HepG2 (cell line): ENCODE results near the gene YJEFN3. TPM values are rescaled to one million over a fixed set of nuclear protein-coding genes. Genes with fewer than 3 reads are reported as not detected.

Source experiments
- ATF1 ChIP-seq: IDR thresholded peaks from 2 replicates; pipeline ENCODE4 v1.6.1; 2016; ENCODE audit warnings: mild to moderate bottlenecking, control low read depth
- BRCA1 ChIP-seq: sonication (generic); formaldehyde crosslinking; IDR thresholded peaks from 2 replicates; pipeline ENCODE4 v1.4.0; 2020; ENCODE audit warnings: missing genetic modification reagents
- CHD2 ChIP-seq: IDR thresholded peaks from 2 replicates; pipeline ENCODE4 v1.6.1; 2011; ENCODE audit warnings: low read depth, low read length, improper control_type of control experiment
- KMT2A ChIP-seq: sonication (generic); formaldehyde crosslinking; IDR thresholded peaks from 2 replicates; pipeline ENCODE4 v1.4.0; 2020; ENCODE audit warnings: missing genetic modification reagents
- MED8 ChIP-seq: sonication (generic); formaldehyde crosslinking; IDR thresholded peaks from 2 replicates; pipeline ENCODE4 v1.8.1; 2023; ENCODE audit warnings: mild to moderate bottlenecking, missing genetic modification reagents; ENCODE audit not compliant: insufficient replicate concordance
- PAX8 ChIP-seq: sonication (generic); formaldehyde crosslinking; IDR thresholded peaks from 2 replicates; pipeline ENCODE4 v1.8.0; 2022; ENCODE audit warnings: mild to moderate bottlenecking, missing genetic modification reagents, borderline replicate concordance
- SP4 ChIP-seq: sonication (generic); formaldehyde crosslinking; IDR thresholded peaks from 2 replicates; pipeline ENCODE4 v1.8.1; 2023; ENCODE audit warnings: mild to moderate bottlenecking, missing genetic modification reagents
- ZNF263 ChIP-seq: sonication (generic); formaldehyde crosslinking; IDR thresholded peaks from 2 replicates; pipeline ENCODE4 v1.4.0; 2020; ENCODE audit warnings: missing genetic modification reagents
- ZNF350 ChIP-seq: sonication (generic); formaldehyde crosslinking; IDR thresholded peaks from 2 replicates; pipeline ENCODE4 v1.4.0; 2020; ENCODE audit warnings: mild to moderate bottlenecking, low read depth, missing genetic modification reagents, borderline replicate concordance
- ZNF766 ChIP-seq: sonication (generic); formaldehyde crosslinking; IDR thresholded peaks from 2 replicates; pipeline ENCODE4 v1.5.0; 2020; ENCODE audit warnings: missing genetic modification reagents, borderline replicate concordance
- ZNF879 ChIP-seq: sonication (generic); formaldehyde crosslinking; IDR thresholded peaks from 2 replicates; pipeline ENCODE4 v1.8.1; 2023; ENCODE audit warnings: missing genetic modification reagents
- polyA plus RNA-seq, 8 experiments: library from polyadenylated mRNA; depleted of rRNA in 3 of 8; stranded (reverse) in 7 of 8; unstranded in 1 of 8; fragments of >200 nt; fragmentation: Illumina TruSeq in 4 of 8; extraction: Trizol in 4 of 8; gene quantifications; 2 replicates each; pipeline versions ENCODE4 v1.2.1 to v1.2.3, GENCODE V29; 2011 to 2016; ENCODE audit warnings: low read depth in 4 of 8, missing spikeins in 1 of 8, mixed read lengths in 1 of 8; ENCODE audit not compliant: insufficient read depth in 1 of 8
- total RNA-seq, 5 experiments: library from RNA; depleted of rRNA; stranded (reverse); fragments of >200 nt; fragmentation: Illumina TruSeq; extraction: Trizol; gene quantifications; 2 replicates each; pipeline ENCODE4 v1.2.3, GENCODE V29; 2016; ENCODE audit warnings: low read depth in 1 of 5
- TF ChIP-seq, protein P1 (sequence below): sonication (generic); formaldehyde crosslinking; IDR thresholded peaks from 2 replicates; pipeline ENCODE4 v1.4.0; 2020; ENCODE audit warnings: missing genetic modification reagents, borderline replicate concordance
- TF ChIP-seq, protein P2 (sequence below), 2 experiments: IDR thresholded peaks; 2 replicates each; pipeline ENCODE4 v1.6.1; 2011 to 2012; ENCODE audit warnings: low read length in 2 of 2, borderline replicate concordance in 1 of 2, low read depth in 1 of 2, mild to moderate bottlenecking in 1 of 2, moderate library complexity in 1 of 2

Gene YJEFN3
- total and polyA plus RNA-seq, 2 of the 13 experiments (the other 11 are each of a cell fraction or from before 2014, with no cell fraction given): 0.89 to 4.0 TPM

DNA sequence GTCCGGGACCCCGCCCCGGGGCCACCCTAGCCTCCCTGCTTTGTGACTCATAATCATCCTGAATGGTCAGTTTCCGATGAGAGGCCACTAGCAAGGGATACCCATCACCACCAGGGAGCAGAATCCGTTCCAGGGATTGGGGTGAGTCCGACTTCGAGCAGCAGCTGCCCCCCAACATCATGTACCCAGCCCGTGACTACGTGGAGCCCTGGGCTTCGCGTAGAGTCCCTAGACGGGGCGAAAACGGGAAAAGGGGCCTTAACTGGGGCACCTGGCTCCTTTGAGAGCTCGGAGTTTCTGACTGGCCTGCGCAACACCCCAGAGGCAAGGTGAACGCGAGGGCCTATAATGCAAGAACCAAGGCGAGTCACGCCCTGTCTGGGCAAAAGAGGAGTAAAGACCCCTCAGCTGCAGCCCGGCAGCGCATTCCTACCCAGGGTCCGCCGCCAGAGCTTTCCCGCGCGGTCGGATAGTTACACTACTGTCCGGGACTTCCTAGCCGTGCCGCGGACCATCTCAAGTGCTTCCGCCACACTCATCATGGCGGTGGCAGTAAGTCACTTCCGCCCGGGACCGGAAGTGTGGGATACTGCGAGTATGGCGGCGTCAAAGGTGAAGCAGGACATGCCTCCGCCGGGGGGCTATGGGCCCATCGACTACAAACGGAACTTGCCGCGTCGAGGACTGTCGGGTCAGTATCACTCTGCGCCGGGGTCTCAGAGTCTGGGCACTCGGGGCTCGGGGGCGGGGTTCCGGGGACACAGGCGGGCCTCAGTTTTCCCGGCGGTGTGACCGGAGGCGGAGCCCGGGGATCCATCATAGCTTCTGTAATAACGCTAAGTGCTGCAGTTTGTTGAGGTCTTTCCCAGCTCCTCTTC is 12.8 kb upstream of the YJEFN3 start, which contains the start of gene NDUFA13 (continued):
- TF ChIP-seq KMT2A (CRISPR knock-in tag) (peak; percentile 73; the same call in 1 of the 2 replicates), ZNF879 (peak; percentile 88; the same call in 1 of the 2 replicates), BRCA1 (CRISPR knock-in tag) (no peak; the same call in 1 of the 2 replicates), ZNF350 (CRISPR knock-in tag) (no peak; the same call in 1 of the 2 replicates), ZNF263 (peak; percentile 45; the same call in 1 of the 2 replicates), ZNF766 (CRISPR knock-in tag) (no peak), CHD2 (peak; percentile 53), MED8 (peak; percentile 61), PAX8 (peak; percentile 79; the same call in 1 of the 2 replicates), SP4 (CRISPR knock-in tag) (no peak), ATF1 (CRISPR knock-in tag) (0 out of 2 replicates have a peak, but pooled peaks have one; percentile 55)
- TF ChIP-seq, protein P1, sequence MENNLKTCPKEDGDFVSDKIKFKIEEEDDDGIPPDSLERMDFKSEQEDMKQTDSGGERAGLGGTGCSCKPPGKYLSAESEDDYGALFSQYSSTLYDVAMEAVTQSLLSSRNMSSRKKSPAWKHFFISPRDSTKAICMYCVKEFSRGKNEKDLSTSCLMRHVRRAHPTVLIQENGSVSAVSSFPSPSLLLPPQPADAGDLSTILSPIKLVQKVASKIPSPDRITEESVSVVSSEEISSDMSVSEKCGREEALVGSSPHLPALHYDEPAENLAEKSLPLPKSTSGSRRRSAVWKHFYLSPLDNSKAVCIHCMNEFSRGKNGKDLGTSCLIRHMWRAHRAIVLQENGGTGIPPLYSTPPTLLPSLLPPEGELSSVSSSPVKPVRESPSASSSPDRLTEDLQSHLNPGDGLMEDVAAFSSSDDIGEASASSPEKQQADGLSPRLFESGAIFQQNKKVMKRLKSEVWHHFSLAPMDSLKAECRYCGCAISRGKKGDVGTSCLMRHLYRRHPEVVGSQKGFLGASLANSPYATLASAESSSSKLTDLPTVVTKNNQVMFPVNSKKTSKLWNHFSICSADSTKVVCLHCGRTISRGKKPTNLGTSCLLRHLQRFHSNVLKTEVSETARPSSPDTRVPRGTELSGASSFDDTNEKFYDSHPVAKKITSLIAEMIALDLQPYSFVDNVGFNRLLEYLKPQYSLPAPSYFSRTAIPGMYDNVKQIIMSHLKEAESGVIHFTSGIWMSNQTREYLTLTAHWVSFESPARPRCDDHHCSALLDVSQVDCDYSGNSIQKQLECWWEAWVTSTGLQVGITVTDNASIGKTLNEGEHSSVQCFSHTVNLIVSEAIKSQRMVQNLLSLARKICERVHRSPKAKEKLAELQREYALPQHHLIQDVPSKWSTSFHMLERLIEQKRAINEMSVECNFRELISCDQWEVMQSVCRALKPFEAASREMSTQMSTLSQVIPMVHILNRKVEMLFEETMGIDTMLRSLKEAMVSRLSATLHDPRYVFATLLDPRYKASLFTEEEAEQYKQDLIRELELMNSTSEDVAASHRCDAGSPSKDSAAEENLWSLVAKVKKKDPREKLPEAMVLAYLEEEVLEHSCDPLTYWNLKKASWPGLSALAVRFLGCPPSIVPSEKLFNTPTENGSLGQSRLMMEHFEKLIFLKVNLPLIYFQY: no peak
- TF ChIP-seq, protein P2, sequence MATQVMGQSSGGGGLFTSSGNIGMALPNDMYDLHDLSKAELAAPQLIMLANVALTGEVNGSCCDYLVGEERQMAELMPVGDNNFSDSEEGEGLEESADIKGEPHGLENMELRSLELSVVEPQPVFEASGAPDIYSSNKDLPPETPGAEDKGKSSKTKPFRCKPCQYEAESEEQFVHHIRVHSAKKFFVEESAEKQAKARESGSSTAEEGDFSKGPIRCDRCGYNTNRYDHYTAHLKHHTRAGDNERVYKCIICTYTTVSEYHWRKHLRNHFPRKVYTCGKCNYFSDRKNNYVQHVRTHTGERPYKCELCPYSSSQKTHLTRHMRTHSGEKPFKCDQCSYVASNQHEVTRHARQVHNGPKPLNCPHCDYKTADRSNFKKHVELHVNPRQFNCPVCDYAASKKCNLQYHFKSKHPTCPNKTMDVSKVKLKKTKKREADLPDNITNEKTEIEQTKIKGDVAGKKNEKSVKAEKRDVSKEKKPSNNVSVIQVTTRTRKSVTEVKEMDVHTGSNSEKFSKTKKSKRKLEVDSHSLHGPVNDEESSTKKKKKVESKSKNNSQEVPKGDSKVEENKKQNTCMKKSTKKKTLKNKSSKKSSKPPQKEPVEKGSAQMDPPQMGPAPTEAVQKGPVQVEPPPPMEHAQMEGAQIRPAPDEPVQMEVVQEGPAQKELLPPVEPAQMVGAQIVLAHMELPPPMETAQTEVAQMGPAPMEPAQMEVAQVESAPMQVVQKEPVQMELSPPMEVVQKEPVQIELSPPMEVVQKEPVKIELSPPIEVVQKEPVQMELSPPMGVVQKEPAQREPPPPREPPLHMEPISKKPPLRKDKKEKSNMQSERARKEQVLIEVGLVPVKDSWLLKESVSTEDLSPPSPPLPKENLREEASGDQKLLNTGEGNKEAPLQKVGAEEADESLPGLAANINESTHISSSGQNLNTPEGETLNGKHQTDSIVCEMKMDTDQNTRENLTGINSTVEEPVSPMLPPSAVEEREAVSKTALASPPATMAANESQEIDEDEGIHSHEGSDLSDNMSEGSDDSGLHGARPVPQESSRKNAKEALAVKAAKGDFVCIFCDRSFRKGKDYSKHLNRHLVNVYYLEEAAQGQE (IDR thresholded peaks at IDR 0.05; ENCODE audit: borderline replicate concordance in 1 of 2, low read depth in 1 of 2, low read length in 2 of 2): peak in 1 of 2 experiments; percentile 58; a peak in 1 of 4 replicates
